Upper lobe of right lung (tissue), 1 donor: ENCODE results near the gene MYH8. TPM values are rescaled to one million over a fixed set of nuclear protein-coding genes. Genes with fewer than 3 reads are reported as not detected.

ENCODE experiments used
- ATAC-seq: fragments of 200-7000 bp; cut with Tn5 transposase; one replicate; pipeline ENCODE4 v1.9.1; 2020; ENCODE audit warnings: mild to moderate bottlenecking, moderate library complexity
- DNase-seq: peaks from one replicate; pipeline ENCODE4 v3.0.0-alpha.2; 2020
- H3K27ac ChIP-seq: fragments of 200-600 bp; one replicate; pipeline ENCODE4 v1.8.0; 2022
- H3K27me3 ChIP-seq: fragments of 200-600 bp; one replicate; pipeline ENCODE4 v1.8.0; 2022; ENCODE audit warnings: mild to moderate bottlenecking
- H3K36me3 ChIP-seq: fragments of 200-600 bp; one replicate; pipeline ENCODE4 v1.8.0; 2022
- H3K4me1 ChIP-seq: fragments of 200-600 bp; one replicate; pipeline ENCODE4 v1.8.0; 2022
- H3K4me3 ChIP-seq: fragments of 200-600 bp; one replicate; pipeline ENCODE4 v1.8.0; 2022; ENCODE audit warnings: mild to moderate bottlenecking
- H3K9me3 ChIP-seq: fragments of 200-600 bp; one replicate; pipeline ENCODE4 v1.8.0; 2022
- intact Hi-C: fragments of 100-400 bp; cut with DNase I; formaldehyde crosslinking; loops from one replicate; pipeline ENCODE4 v1.11.0; 2022
- total RNA-seq: library from RNA; stranded (reverse); fragmentation: NEBNext Ultra II Directional; extraction: Animal tissue kit (Norgen Biotek cat#: 25700); gene quantifications from one replicate; pipeline ENCODE4 v1.2.1, GENCODE V29; 2021
- TF ChIP-seq, protein P1 (sequence below): fragments of 200-600 bp; IDR thresholded peaks from one replicate; pipeline ENCODE4 v1.8.0; 2022; ENCODE audit warnings: antibody characterized with exemption
- donor health status: DM: no; HTN: yes; CAD: no; lungs with severe emphysema.

MYH8 gene
- total RNA-seq, 1 donor from 2014 or later, result not detected

DNA sequence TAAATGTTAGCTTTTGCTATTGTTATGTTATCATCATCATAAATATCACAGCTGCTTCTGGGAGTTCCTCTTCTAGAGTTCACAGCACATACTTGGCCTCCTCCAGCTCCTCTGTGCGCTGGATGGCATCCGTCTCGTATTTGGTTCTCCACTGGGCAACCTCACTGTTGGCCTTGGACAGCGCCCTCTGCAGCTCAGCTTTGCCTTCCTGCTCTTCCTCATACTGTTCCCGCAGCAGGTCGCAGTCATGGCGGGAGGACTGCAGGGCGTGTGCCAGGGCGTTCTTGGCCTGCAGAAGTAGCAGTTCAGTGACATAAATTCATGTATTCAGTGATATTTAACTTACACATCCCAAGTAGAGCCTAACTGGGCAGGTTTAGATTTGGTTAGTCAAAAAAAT is 23.4 kb downstream of the MYH8 start:
- ATAC-seq (no peak), DNase-seq (no peak)
- TF ChIP-seq, protein P1, sequence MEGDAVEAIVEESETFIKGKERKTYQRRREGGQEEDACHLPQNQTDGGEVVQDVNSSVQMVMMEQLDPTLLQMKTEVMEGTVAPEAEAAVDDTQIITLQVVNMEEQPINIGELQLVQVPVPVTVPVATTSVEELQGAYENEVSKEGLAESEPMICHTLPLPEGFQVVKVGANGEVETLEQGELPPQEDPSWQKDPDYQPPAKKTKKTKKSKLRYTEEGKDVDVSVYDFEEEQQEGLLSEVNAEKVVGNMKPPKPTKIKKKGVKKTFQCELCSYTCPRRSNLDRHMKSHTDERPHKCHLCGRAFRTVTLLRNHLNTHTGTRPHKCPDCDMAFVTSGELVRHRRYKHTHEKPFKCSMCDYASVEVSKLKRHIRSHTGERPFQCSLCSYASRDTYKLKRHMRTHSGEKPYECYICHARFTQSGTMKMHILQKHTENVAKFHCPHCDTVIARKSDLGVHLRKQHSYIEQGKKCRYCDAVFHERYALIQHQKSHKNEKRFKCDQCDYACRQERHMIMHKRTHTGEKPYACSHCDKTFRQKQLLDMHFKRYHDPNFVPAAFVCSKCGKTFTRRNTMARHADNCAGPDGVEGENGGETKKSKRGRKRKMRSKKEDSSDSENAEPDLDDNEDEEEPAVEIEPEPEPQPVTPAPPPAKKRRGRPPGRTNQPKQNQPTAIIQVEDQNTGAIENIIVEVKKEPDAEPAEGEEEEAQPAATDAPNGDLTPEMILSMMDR, result no peak
- Histone ChIP-seq H3K9me3 (no peaks in the 10 kb centered on the region), H3K4me3 (no peak overlapping the region), H3K27me3 (no peaks in the 10 kb centered on the region), H3K4me1 (no peaks in the 10 kb centered on the region), H3K36me3 (no peaks in the 10 kb centered on the region), H3K27ac (no peak overlapping the region)
- intact Hi-C loops, result no loop called here

DNA sequence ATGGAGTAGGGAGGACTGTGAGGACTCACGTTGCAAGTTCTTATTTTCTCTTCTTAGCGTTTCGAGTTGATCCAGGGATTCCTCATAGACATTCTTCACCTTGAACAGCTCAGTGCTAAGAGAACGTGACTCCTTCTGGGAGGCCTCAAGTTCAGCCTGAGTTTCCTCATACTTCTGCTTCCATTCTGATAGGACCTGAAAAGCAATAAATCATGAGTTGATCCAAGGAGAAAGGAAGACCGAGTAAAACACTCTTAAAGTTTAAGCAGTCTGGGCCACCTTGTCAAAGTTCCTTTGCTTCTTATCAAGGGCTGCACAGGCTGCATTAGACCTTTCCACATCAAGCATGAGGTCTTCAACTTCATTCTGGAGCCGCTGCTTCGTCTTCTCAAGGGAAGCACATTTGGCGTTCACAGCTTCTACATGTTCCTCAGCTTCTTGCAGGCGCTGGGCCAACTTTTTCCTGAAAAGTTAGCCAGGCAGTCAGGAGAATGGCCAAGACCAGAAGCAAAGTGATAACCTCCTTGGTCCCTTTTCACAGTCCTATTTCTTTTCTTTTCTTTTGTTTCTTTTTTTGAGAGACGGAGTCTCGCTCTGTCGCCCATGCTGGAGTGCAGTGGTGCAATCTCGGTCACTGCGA is 25.1 kb downstream of the MYH8 start:
- Histone ChIP-seq H3K4me3 (no peak overlapping the region), H3K9me3 (no peaks in the 10 kb centered on the region), H3K4me1 (no peaks in the 10 kb centered on the region), H3K27ac (no peak overlapping the region), H3K36me3 (no peaks in the 10 kb centered on the region), H3K27me3 (no peaks in the 10 kb centered on the region)
- intact Hi-C loops, result no loop called here
- ATAC-seq (no peak), DNase-seq (no peak)
- TF ChIP-seq, protein P1, result no peak

DNA sequence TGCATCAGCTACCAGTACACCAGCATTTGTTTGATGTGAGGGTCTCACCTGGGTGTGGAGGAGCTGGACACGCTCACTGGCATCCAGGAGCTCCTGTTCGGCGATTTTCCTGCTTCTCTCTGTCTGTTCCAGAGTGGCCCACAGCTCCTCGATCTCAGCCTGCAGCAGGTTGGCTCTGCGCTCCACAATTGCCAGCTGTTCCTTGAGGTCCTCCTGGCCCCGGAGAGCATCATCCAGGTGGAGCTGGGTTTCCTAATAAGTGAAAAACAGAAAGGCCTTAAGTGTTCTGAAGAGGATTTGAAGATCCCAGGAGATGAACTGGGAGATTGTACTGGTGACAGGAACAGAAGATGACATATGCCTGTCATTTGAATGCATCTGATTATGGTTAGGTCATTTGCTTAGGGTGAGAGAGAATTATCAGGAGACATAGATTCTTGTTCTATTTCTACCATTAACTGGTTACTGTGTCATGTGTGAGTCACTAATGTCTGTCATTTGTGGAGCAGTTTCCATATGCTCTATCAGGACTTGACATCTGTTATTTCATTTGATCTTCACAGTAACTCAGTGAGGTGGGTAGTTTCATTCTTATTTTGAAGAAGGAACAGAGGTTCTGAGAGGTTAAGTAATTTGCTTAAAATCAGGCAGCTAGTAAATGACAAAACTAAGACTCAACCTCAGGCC is 27.4 kb downstream of the MYH8 start:
- Histone ChIP-seq H3K9me3 (no peaks in the 10 kb centered on the region), H3K36me3 (no peaks in the 10 kb centered on the region), H3K27me3 (no peaks in the 10 kb centered on the region), H3K4me1 (no peaks in the 10 kb centered on the region), H3K4me3 (no peak overlapping the region), H3K27ac (no peak overlapping the region)
- ATAC-seq, result no peak
- TF ChIP-seq, protein P1, result no peak
- no peak for DNase-seq
- intact Hi-C loops, result no loop called here

DNA sequence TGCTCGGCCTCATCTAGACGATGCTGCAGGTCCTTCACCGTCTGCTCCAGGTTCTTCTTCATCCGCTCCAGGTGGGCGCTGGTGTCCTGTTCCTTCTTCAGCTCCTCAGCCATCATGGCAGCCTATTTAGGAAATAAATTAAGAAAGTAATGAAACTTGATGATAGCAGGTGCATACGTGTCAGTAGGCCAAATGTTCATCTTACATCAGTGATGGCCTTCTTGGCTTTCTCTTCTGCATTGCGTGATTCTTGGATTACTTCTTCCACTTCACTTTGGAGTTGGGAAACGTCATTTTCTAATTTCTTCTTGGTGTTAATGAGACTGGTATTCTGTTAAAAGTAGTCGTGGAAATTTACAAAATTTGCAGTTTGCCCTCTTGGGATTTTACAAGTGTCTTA is 28.9 kb downstream of the MYH8 start:
- Histone ChIP-seq H3K4me3 (no peak overlapping the region), H3K27ac (no peak overlapping the region), H3K27me3 (no peaks in the 10 kb centered on the region), H3K36me3 (no peaks in the 10 kb centered on the region), H3K9me3 (no peaks in the 10 kb centered on the region), H3K4me1 (no peaks in the 10 kb centered on the region)
- no peak for ATAC-seq
- TF ChIP-seq, protein P1, result no peak
- intact Hi-C loops, result no loop called here
- no peak for DNase-seq

DNA sequence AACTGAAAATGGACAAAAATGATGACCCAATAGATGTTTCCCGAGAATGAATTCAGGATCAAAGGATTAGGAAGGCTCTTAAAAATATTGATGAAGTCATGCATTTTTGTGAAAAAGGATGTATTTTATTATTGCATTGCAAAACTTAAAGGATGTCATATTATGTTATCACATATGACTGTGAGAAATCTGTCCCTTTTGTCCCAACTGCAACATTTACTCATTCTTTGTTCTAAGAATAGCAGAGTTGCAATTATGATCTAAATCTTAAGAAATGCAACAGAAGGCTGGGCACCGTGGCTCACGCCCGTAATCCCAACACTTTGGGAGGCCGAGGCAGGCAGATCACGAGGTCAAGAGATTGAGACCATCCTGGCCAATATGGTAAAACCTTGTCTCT is 35.9 kb downstream of the MYH8 start:
- TF ChIP-seq, protein P1, result no peak
- no peak overlapping the region for H3K4me3 ChIP-seq
- ATAC-seq (no peak), DNase-seq (no peak)
- no peaks in the 10 kb centered on the region for H3K36me3 ChIP-seq
- intact Hi-C loops, result no loop called here
- H3K4me1 ChIP-seq, result no peaks in the 10 kb centered on the region
- no peak overlapping the region for H3K27ac ChIP-seq
- H3K27me3 ChIP-seq, result peaks cover 3% of the 10 kb centered on the region
- H3K9me3 ChIP-seq, result no peaks in the 10 kb centered on the region
